ENCODE measurements around the gene PFKFB3.

DNA sequence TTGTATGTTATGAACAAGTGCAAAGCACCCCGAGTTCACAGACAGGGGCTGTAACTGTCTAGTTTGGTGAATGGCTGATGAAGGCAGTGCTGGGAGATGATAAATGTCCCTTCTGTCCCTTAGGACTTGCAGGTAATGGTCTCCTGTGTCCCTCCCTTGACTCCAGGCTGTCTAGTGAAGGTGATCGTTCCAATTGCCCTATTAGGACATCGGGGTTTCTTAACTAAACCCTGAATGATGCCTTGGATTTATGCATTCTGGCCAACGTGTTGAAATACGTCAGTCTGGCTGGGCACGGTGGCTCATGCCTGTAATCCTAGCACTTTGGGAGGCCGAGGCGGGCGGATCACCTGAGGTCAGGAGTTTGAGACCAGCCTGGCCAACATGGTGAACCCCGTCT lies 69.4 kb downstream of the PFKFB3 start:
- TF ChIP-seq GLIS3 (CRISPR knock-in tag; IDR thresholded peaks at IDR 0.05) (no peak), ZFP30 (CRISPR knock-in tag; IDR thresholded peaks at IDR 0.05) (no peak), CSDC2 (CRISPR knock-in tag; IDR thresholded peaks at IDR 0.05) (no peak), PATZ1 (CRISPR knock-in tag; IDR thresholded peaks at IDR 0.05; ENCODE audit: borderline replicate concordance) (no peak), ESRRG (CRISPR knock-in tag; IDR thresholded peaks at IDR 0.05) (no peak), ARNTL (CRISPR knock-in tag; IDR thresholded peaks at IDR 0.05; ENCODE audit: borderline replicate concordance, low read depth) (no peak), ZFP3 (CRISPR knock-in tag; IDR thresholded peaks at IDR 0.05) (no peak), ISL1 (CRISPR knock-in tag; IDR thresholded peaks at IDR 0.05) (no peak), RARB (CRISPR knock-in tag; IDR thresholded peaks at IDR 0.05) (no peak), ZNF565 (CRISPR knock-in tag; conservative IDR thresholded peaks at IDR 0.05; ENCODE audit: low read depth) (no peak)
- TF ChIP-seq, protein P1, sequence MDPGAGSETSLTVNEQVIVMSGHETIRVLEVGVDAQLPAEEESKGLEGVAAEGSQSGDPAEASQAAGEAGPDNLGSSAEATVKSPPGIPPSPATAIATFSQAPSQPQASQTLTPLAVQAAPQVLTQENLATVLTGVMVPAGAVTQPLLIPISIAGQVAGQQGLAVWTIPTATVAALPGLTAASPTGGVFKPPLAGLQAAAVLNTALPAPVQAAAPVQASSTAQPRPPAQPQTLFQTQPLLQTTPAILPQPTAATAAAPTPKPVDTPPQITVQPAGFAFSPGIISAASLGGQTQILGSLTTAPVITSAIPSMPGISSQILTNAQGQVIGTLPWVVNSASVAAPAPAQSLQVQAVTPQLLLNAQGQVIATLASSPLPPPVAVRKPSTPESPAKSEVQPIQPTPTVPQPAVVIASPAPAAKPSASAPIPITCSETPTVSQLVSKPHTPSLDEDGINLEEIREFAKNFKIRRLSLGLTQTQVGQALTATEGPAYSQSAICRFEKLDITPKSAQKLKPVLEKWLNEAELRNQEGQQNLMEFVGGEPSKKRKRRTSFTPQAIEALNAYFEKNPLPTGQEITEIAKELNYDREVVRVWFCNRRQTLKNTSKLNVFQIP (CRISPR knock-in tag; IDR thresholded peaks at IDR 0.05; ENCODE audit: borderline replicate concordance, low read depth) = no peak

Measured in SK-N-SH treated with all-trans-retinoic acid at 6 μM for 48 hours (cell line).